ENCODE results near the gene NKAIN4. TPM values are rescaled to one million over a fixed set of nuclear protein-coding genes. Genes with fewer than 3 reads are reported as not detected.

Gene NKAIN4
- total and polyA plus RNA-seq, 2 experiments from 2014 or later = 12.6 to 13.2 TPM

DNA sequence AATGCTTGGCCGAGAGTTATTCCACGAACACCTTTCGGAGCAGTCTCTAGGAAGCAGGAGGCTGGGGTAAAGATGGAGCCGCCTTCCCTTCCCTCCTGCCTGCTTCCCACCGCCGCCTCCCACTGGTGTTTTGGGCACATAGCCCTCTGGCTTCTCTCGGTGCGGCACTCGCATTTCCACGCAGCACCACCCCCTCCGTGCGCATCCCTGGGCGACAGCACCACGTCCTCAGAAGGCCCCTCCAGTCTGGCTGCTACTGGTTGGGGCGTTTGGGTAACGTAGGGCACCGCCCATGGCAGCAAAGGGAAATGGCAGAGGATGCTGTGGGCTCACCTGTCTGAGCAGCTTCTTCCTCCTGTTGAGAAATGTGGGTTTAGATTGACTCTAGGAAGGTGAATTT is 41.2 kb upstream of the NKAIN4 start:
- peak overlapping the region; percentile 48 for H3K4me3 Mint-ChIP-seq
- TF ChIP-seq, protein P1, sequence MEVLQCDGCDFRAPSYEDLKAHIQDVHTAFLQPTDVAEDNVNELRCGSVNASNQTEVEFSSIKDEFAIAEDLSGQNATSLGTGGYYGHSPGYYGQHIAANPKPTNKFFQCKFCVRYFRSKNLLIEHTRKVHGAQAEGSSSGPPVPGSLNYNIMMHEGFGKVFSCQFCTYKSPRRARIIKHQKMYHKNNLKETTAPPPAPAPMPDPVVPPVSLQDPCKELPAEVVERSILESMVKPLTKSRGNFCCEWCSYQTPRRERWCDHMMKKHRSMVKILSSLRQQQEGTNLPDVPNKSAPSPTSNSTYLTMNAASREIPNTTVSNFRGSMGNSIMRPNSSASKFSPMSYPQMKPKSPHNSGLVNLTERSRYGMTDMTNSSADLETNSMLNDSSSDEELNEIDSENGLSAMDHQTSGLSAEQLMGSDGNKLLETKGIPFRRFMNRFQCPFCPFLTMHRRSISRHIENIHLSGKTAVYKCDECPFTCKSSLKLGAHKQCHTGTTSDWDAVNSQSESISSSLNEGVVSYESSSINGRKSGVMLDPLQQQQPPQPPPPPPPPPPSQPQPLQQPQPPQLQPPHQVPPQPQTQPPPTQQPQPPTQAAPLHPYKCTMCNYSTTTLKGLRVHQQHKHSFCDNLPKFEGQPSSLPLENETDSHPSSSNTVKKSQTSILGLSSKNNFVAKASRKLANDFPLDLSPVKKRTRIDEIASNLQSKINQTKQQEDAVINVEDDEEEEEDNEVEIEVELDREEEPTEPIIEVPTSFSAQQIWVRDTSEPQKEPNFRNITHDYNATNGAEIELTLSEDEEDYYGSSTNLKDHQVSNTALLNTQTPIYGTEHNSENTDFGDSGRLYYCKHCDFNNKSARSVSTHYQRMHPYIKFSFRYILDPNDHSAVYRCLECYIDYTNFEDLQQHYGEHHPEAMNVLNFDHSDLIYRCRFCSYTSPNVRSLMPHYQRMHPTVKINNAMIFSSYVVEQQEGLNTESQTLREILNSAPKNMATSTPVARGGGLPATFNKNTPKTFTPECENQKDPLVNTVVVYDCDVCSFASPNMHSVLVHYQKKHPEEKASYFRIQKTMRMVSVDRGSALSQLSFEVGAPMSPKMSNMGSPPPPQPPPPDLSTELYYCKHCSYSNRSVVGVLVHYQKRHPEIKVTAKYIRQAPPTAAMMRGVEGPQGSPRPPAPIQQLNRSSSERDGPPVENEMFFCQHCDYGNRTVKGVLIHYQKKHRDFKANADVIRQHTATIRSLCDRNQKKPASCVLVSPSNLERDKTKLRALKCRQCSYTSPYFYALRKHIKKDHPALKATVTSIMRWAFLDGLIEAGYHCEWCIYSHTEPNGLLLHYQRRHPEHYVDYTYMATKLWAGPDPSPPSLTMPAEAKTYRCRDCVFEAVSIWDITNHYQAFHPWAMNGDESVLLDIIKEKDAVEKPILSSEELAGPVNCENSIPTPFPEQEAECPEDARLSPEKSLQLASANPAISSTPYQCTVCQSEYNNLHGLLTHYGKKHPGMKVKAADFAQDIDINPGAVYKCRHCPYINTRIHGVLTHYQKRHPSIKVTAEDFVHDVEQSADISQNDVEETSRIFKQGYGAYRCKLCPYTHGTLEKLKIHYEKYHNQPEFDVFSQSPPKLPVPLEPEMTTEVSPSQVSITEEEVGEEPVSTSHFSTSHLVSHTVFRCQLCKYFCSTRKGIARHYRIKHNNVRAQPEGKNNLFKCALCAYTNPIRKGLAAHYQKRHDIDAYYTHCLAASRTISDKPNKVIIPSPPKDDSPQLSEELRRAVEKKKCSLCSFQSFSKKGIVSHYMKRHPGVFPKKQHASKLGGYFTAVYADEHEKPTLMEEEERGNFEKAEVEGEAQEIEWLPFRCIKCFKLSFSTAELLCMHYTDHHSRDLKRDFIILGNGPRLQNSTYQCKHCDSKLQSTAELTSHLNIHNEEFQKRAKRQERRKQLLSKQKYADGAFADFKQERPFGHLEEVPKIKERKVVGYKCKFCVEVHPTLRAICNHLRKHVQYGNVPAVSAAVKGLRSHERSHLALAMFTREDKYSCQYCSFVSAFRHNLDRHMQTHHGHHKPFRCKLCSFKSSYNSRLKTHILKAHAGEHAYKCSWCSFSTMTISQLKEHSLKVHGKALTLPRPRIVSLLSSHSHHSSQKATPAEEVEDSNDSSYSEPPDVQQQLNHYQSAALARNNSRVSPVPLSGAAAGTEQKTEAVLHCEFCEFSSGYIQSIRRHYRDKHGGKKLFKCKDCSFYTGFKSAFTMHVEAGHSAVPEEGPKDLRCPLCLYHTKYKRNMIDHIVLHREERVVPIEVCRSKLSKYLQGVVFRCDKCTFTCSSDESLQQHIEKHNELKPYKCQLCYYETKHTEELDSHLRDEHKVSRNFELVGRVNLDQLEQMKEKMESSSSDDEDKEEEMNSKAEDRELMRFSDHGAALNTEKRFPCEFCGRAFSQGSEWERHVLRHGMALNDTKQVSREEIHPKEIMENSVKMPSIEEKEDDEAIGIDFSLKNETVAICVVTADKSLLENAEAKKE (CRISPR knock-in tag; IDR thresholded peaks at IDR 0.05) = no peak
- TF ChIP-seq, protein P2, sequence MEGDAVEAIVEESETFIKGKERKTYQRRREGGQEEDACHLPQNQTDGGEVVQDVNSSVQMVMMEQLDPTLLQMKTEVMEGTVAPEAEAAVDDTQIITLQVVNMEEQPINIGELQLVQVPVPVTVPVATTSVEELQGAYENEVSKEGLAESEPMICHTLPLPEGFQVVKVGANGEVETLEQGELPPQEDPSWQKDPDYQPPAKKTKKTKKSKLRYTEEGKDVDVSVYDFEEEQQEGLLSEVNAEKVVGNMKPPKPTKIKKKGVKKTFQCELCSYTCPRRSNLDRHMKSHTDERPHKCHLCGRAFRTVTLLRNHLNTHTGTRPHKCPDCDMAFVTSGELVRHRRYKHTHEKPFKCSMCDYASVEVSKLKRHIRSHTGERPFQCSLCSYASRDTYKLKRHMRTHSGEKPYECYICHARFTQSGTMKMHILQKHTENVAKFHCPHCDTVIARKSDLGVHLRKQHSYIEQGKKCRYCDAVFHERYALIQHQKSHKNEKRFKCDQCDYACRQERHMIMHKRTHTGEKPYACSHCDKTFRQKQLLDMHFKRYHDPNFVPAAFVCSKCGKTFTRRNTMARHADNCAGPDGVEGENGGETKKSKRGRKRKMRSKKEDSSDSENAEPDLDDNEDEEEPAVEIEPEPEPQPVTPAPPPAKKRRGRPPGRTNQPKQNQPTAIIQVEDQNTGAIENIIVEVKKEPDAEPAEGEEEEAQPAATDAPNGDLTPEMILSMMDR (conservative IDR thresholded peaks at IDR 0.05; ENCODE audit: low read depth in 2 of 2) = peak; percentile 7 to 39; a peak in 2 of 4 replicates
- no peak for TF ChIP-seq JUNB (IDR thresholded peaks at IDR 0.05; ENCODE audit: unreplicated experiment)
- H3F3A ChIP-seq (replicated peaks; ENCODE audit: low read depth) = no peaks in the 10 kb centered on the region
- peak overlapping the region; percentile 62 for H3K4me2 ChIP-seq
- no peaks in the 10 kb centered on the region for H3K36me3 Mint-ChIP-seq (ENCODE audit: low read depth)
- H3K27me3 Mint-ChIP-seq (ENCODE audit: insufficient read depth, low read depth, poor library complexity) = peaks cover 32% of the 10 kb centered on the region
- no peaks in the 10 kb centered on the region for H3K79me2 ChIP-seq (replicated peaks; ENCODE audit: insufficient read depth)
- H3K36me3 ChIP-seq (ENCODE audit: insufficient read depth) = no peaks in the 10 kb centered on the region
- ATAC-seq (peak; percentile 8), DNase-seq (ENCODE audit: low spot score) (no peak)
- no peaks in the 10 kb centered on the region for H3K9me3 Mint-ChIP-seq
- H4K20me1 ChIP-seq (replicated peaks; ENCODE audit: insufficient read depth) = no peaks in the 10 kb centered on the region
- no peaks in the 10 kb centered on the region for H3K27me3 ChIP-seq (ENCODE audit: insufficient read depth)
- H3K9me2 ChIP-seq (ENCODE audit: insufficient read depth) = no peaks in the 10 kb centered on the region
- no peak overlapping the region for H3K27ac ChIP-seq (ENCODE audit: low read depth)
- peaks cover 21% of the 10 kb centered on the region for H3K4me1 ChIP-seq (ENCODE audit: insufficient read depth)
- 0 out of 2 replicates have a peak overlapping the region, but pooled peaks have one; percentile 28 for H2AFZ ChIP-seq
- peak overlapping the region; percentile 36; the same call in 1 of the 2 replicates for H3K4me3 ChIP-seq
- H3K4me1 Mint-ChIP-seq = peaks cover 21% of the 10 kb centered on the region
- no peak overlapping the region for H3K27ac Mint-ChIP-seq

DNA sequence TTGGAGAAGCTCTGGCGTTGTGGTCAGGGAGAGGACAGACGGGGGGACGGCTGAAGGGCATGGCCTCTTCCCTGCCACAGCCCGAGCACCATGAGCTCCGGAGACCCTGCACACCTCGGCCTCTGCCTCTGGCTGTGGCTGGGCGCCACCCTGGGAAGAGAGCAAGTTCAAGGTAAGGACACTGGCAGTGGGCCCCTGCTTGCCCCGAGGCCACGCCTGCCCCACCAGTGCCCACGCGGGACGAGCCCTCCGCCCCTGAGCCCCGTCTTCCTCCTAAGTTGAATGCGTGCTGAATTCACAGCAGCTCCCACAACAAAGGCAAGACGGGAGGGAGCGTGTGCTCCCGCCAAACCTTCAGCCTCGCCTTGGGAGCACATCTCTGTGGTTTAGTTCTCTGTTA is 40.8 kb upstream of the NKAIN4 start:
- no peaks in the 10 kb centered on the region for H3K36me3 Mint-ChIP-seq (ENCODE audit: low read depth)
- Histone ChIP-seq H3K4me2 (no peak overlapping the region; the same call in 1 of the 2 replicates), H3K27ac (ENCODE audit: low read depth) (no peak overlapping the region), H3K36me3 (ENCODE audit: insufficient read depth) (no peaks in the 10 kb centered on the region), H3F3A (replicated peaks; ENCODE audit: low read depth) (no peaks in the 10 kb centered on the region), H3K4me1 (ENCODE audit: insufficient read depth) (peaks cover 22% of the 10 kb centered on the region), H4K20me1 (replicated peaks; ENCODE audit: insufficient read depth) (no peaks in the 10 kb centered on the region), H3K9me2 (ENCODE audit: insufficient read depth) (no peaks in the 10 kb centered on the region), H3K27me3 (ENCODE audit: insufficient read depth) (no peaks in the 10 kb centered on the region), H2AFZ (no peak overlapping the region), H3K4me3 (no peak overlapping the region), H3K79me2 (replicated peaks; ENCODE audit: insufficient read depth) (no peaks in the 10 kb centered on the region)
- peaks cover 31% of the 10 kb centered on the region for H3K27me3 Mint-ChIP-seq (ENCODE audit: insufficient read depth, low read depth, poor library complexity)
- H3K27ac Mint-ChIP-seq = no peak overlapping the region
- peak overlapping the region; percentile 48; the same call in 1 of the 3 replicates for H3K4me3 Mint-ChIP-seq
- TF ChIP-seq POLR2AphosphoS5 (IDR thresholded peaks at IDR 0.05; ENCODE audit: low read depth) (no peak), NANOG (IDR thresholded peaks at IDR 0.05; ENCODE audit: borderline replicate concordance) (no peak), JUNB (IDR thresholded peaks at IDR 0.05; ENCODE audit: unreplicated experiment) (no peak)
- no peak for DNase-seq (ENCODE audit: low spot score)
- ATAC-seq = no peak
- H3K4me1 Mint-ChIP-seq = peaks cover 21% of the 10 kb centered on the region
- H3K9me3 Mint-ChIP-seq = no peaks in the 10 kb centered on the region
